Thyroid gland (tissue), 4 donors: ENCODE measurements around the gene TANC2.

Source experiments
- POLR2A ChIP-seq, 2 donors: fragments of 450-650 bp; IDR thresholded peaks; one replicate each; pipeline ENCODE4 v1.6.1; 2017; ENCODE audit warnings: antibody characterized with exemption in 2 of 2, mild to moderate bottlenecking in 2 of 2, moderate library complexity in 1 of 2
- TF ChIP-seq, protein P1 (sequence below), 6 experiments: fragments of 200-600 bp in 3 of 6; fragments of 450-650 bp in 3 of 6; sonication (generic) in 3 of 6; IDR thresholded peaks; one replicate each; pipeline ENCODE4 v1.5.1; 2016 to 2019; ENCODE audit warnings: antibody characterized with exemption in 6 of 6, mild to moderate bottlenecking in 2 of 6, inconsistent platforms in 1 of 6, moderate library complexity in 1 of 6

DNA sequence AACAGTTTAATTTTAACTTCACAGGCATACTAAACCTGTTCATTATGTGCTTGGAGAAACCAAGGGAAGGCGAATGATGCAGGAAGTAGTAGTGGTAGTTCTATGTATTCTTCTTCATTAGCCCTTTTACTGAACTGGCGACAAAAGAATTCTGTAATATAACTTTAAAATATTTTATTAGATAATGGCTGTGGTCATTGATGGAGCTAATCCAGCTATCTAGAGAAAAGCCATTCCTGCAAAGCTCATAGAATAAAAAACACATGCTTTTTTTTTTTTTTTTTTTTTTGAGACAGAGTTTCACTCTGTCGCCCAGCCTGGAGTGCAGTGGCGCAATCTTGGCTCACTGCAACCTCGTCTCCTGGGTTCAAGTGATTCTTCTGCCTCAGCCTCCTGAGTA lies 23.5 kb downstream of the TANC2 start:
- TF ChIP-seq, protein P1, sequence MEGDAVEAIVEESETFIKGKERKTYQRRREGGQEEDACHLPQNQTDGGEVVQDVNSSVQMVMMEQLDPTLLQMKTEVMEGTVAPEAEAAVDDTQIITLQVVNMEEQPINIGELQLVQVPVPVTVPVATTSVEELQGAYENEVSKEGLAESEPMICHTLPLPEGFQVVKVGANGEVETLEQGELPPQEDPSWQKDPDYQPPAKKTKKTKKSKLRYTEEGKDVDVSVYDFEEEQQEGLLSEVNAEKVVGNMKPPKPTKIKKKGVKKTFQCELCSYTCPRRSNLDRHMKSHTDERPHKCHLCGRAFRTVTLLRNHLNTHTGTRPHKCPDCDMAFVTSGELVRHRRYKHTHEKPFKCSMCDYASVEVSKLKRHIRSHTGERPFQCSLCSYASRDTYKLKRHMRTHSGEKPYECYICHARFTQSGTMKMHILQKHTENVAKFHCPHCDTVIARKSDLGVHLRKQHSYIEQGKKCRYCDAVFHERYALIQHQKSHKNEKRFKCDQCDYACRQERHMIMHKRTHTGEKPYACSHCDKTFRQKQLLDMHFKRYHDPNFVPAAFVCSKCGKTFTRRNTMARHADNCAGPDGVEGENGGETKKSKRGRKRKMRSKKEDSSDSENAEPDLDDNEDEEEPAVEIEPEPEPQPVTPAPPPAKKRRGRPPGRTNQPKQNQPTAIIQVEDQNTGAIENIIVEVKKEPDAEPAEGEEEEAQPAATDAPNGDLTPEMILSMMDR (IDR thresholded peaks at IDR 0.05): no peak
- TF ChIP-seq POLR2A (IDR thresholded peaks at IDR 0.05): no peak
